Activated T-helper 2 cell treated with anti-CD3 and anti-CD28 coated beads, Interferon-gamma antibody, Interleukin-2, Interleukin-4, amounts not matched to agents 10 μg/mL and 5 μg/mL and 100 μg/mL, durations not matched to agents 14 hours and 24 hours and 36 hours (primary cell): ENCODE results near the gene RARB. TPM values are rescaled to one million over a fixed set of nuclear protein-coding genes. Genes with fewer than 3 reads are reported as not detected.
A peak's percentile ranks its signal among the peaks of the same experiment; 100 is the strongest.

Experiments used
- DNase-seq: peaks from one replicate; pipeline ENCODE4 v3.0.0; 2021; ENCODE audit warnings: low spot score
- H3K27ac Mint-ChIP-seq: one replicate; pipeline ENCODE4 v1.8.0; 2021; ENCODE audit warnings: mixed read lengths
- H3K27me3 Mint-ChIP-seq: one replicate; pipeline ENCODE4 v1.8.0; 2021; ENCODE audit warnings: low read depth, mixed read lengths
- H3K36me3 Mint-ChIP-seq: one replicate; pipeline ENCODE4 v1.8.0; 2021; ENCODE audit warnings: low read depth, mixed read lengths
- H3K4me1 Mint-ChIP-seq: one replicate; pipeline ENCODE4 v1.8.0; 2021; ENCODE audit warnings: low read depth, mixed read lengths
- H3K4me3 Mint-ChIP-seq: one replicate; pipeline ENCODE4 v1.8.0; 2021; ENCODE audit warnings: low read depth, mild to moderate bottlenecking, moderate library complexity, mixed read lengths
- H3K9me3 Mint-ChIP-seq: one replicate; pipeline ENCODE4 v1.8.0; 2021; ENCODE audit warnings: mixed read lengths
- intact Hi-C: fragments of 100-400 bp; cut with micrococcal nuclease; formaldehyde crosslinking; loops from one replicate; pipeline ENCODE4 v1.15.1; 2023
- total RNA-seq: library from RNA; stranded (reverse); gene quantifications from 2 replicates; pipeline ENCODE4 v1.2.3, GENCODE V29; 2022

The RARB gene
- total RNA-seq, 1 donor from 2014 or later = not detected

DNA sequence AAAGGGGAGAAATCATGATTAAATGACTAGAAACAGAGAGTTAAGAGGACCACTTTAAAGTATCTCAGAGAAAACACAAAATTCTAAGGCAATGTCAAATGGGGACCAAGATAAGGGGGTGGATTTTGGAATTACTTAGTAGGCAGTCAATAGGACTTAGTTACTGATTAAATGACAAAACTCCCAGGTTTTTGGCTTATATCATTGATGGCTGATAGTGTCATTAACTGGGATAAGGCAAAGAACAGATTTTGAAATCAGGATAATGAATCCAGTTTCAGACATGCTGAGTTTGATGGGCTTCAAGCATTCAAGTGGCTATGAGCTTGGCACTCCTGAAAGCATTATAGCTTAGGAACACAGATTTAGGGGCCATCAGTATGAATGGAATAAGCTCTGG lies 182.7 kb downstream of the RARB start:
- intact Hi-C loops = no loop called here
- H3K27ac Mint-ChIP-seq = no peak overlapping the region
- H3K9me3 Mint-ChIP-seq = no peaks in the 10 kb centered on the region
- no peak for DNase-seq
- H3K36me3 Mint-ChIP-seq = peaks cover 58% of the 10 kb centered on the region
- H3K4me3 Mint-ChIP-seq = no peak overlapping the region
- peaks cover 3% of the 10 kb centered on the region for H3K4me1 Mint-ChIP-seq
- no peaks in the 10 kb centered on the region for H3K27me3 Mint-ChIP-seq

DNA sequence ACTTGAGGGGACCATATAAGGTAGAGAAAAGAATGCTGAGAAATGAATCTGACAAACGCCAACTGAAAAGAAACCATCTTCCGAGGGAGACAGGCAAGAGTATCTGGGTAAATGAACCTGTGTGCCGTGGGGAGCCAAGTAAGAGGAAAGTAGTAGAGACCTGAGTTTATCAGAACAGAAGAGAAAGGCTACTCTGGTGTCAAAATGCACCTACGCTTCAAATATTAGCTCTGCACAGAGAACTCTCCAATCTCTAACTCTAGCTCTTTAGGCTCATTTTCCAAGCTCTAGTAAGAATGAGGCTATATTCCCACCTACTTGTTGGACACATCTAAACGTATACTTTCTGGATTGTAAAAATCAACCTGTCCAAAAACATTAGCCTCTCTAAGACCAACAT lies 183.1 kb downstream of the RARB start:
- no peak overlapping the region for H3K4me3 Mint-ChIP-seq
- peaks cover 2% of the 10 kb centered on the region for H3K4me1 Mint-ChIP-seq
- no peaks in the 10 kb centered on the region for H3K9me3 Mint-ChIP-seq
- H3K27me3 Mint-ChIP-seq = no peaks in the 10 kb centered on the region
- DNase-seq = no peak
- H3K36me3 Mint-ChIP-seq = peaks cover 55% of the 10 kb centered on the region
- no peak overlapping the region for H3K27ac Mint-ChIP-seq
- intact Hi-C loops = no loop called here

GRCh38 chr3:25618028-25618427 lies 190.0 kb downstream of the RARB start:
- H3K4me3 Mint-ChIP-seq = no peak overlapping the region
- intact Hi-C loops = no loop called here
- no peak for DNase-seq
- peaks cover 3% of the 10 kb centered on the region for H3K4me1 Mint-ChIP-seq
- H3K27me3 Mint-ChIP-seq = no peaks in the 10 kb centered on the region
- H3K36me3 Mint-ChIP-seq = peaks cover 58% of the 10 kb centered on the region
- H3K9me3 Mint-ChIP-seq = no peaks in the 10 kb centered on the region
- no peak overlapping the region for H3K27ac Mint-ChIP-seq

- H3K9me3 Mint-ChIP-seq = no peaks in the 10 kb centered on the region
- peaks cover 60% of the 10 kb centered on the region for H3K36me3 Mint-ChIP-seq
- H3K27me3 Mint-ChIP-seq = no peaks in the 10 kb centered on the region
- DNase-seq = no peak
- no peak overlapping the region for H3K4me3 Mint-ChIP-seq
- H3K27ac Mint-ChIP-seq = no peak overlapping the region
- peaks cover 3% of the 10 kb centered on the region for H3K4me1 Mint-ChIP-seq
- intact Hi-C loops = no loop called here
These were observed 191.3 kb downstream of the RARB start for GRCh38 chr3:25619382-25619781.

DNA sequence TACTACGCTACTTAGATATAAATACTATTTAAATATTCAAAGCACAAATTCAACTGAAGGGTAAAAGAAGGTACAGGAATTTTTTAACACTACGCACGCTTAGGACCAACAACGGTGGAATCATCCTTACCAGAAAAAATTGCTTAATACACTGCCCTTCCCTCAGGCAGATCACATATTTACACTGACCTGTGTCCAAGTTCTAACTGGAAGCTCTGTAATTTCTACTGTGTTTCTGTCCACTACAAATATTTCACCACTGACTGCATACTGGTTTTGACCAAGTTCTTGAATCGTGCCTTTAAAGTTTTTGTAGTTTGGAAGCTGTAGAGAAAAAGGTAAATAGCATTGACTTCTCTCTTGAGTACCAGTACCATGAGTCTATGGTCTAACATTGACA lies 192.4 kb downstream of the RARB start:
- peaks cover 3% of the 10 kb centered on the region for H3K4me1 Mint-ChIP-seq
- no peak for DNase-seq
- H3K9me3 Mint-ChIP-seq = no peaks in the 10 kb centered on the region
- H3K27me3 Mint-ChIP-seq = no peaks in the 10 kb centered on the region
- H3K27ac Mint-ChIP-seq = no peak overlapping the region
- peaks cover 69% of the 10 kb centered on the region for H3K36me3 Mint-ChIP-seq
- intact Hi-C loops = no loop called here
- no peak overlapping the region for H3K4me3 Mint-ChIP-seq

DNA sequence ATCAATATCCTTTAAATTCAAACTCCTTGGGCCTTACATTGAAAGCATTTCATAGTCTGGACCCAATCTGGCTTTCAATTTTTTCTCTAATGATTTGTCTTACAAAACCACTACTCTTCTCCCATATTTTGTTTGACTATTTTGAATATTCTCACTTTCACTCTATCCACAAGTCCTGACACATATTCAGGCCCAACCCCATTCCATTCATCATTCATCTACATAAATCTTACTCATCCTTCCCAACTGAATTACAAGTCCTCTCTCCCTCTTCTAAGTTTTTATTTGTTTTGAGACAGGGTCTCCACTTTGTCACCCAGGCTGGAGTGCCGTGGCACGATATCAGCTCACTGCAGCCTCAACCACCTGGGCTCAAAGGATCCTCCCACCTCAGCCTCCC lies 193.0 kb downstream of the RARB start:
- H3K4me1 Mint-ChIP-seq = peaks cover 3% of the 10 kb centered on the region
- peaks cover 74% of the 10 kb centered on the region for H3K36me3 Mint-ChIP-seq
- H3K27ac Mint-ChIP-seq = peak overlapping the region; percentile 4
- no peak overlapping the region for H3K4me3 Mint-ChIP-seq
- intact Hi-C loops = no loop called here
- no peak for DNase-seq
- H3K27me3 Mint-ChIP-seq = no peaks in the 10 kb centered on the region
- no peaks in the 10 kb centered on the region for H3K9me3 Mint-ChIP-seq

GRCh38 chr3:25631989-25632388 lies 203.9 kb downstream of the RARB start:
- DNase-seq = no peak
- H3K4me3 Mint-ChIP-seq = no peak overlapping the region
- H3K36me3 Mint-ChIP-seq = peaks cover 65% of the 10 kb centered on the region
- no peaks in the 10 kb centered on the region for H3K9me3 Mint-ChIP-seq
- peaks cover 10% of the 10 kb centered on the region for H3K4me1 Mint-ChIP-seq
- no peaks in the 10 kb centered on the region for H3K27me3 Mint-ChIP-seq
- H3K27ac Mint-ChIP-seq = no peak overlapping the region
- intact Hi-C loops = no loop called here

- H3K9me3 Mint-ChIP-seq = no peaks in the 10 kb centered on the region
- H3K36me3 Mint-ChIP-seq = peaks cover 70% of the 10 kb centered on the region
- no peak for DNase-seq
- H3K27me3 Mint-ChIP-seq = no peaks in the 10 kb centered on the region
- intact Hi-C loops = no loop called here
- no peak overlapping the region for H3K4me3 Mint-ChIP-seq
- H3K27ac Mint-ChIP-seq = no peak overlapping the region
- peaks cover 10% of the 10 kb centered on the region for H3K4me1 Mint-ChIP-seq
These were observed 205.9 kb downstream of the RARB start for GRCh38 chr3:25633919-25634318.

- Mint-ChIP-seq H3K27me3 (no peaks in the 10 kb centered on the region), H3K27ac (no peak overlapping the region), H3K4me1 (peaks cover 10% of the 10 kb centered on the region), H3K4me3 (no peak overlapping the region), H3K9me3 (no peaks in the 10 kb centered on the region), H3K36me3 (peaks cover 66% of the 10 kb centered on the region)
- DNase-seq = no peak
- intact Hi-C loops = no loop called here
These were observed 207.0 kb downstream of the RARB start for GRCh38 chr3:25635038-25635437.

Other genes starting within 250 kb of the RARB start
- 167 and 170 TPM in 2 replicates for gene TOP2B, start 236.6 kb downstream of the RARB start, total RNA-seq